ENCODE results near the gene DGCR8. TPM values are rescaled to one million over a fixed set of nuclear protein-coding genes. Genes with fewer than 3 reads are reported as not detected.

DGCR8 gene
- total and polyA plus RNA-seq, 12 donors, result 8.3 to 26.3 (median 14.0) TPM

GRCh38 chr22:20154602-20155187 is 74.7 kb downstream of the DGCR8 start:
- Histone ChIP-seq H3K4me3 (peak overlapping the region in 7 of 10 donors; percentile 20 to 31 (median 29)), H3K27ac (no peak overlapping the region), H3K4me1 (peaks cover 0 to 7% (median 4%) of the 10 kb centered on the region in 9 donors), H3K27me3 (peaks cover 0 to 7% (median 0%) of the 10 kb centered on the region in 7 donors), H3K36me3 (no peaks in the 10 kb centered on the region), H3K9me3 (no peaks in the 10 kb centered on the region)
- peak in 3 of 8 donors; percentile 3 to 10 (median 4) for ATAC-seq
- DNase-seq, result no peak
- TF ChIP-seq CTCF (IDR thresholded peaks at IDR 0.05), result peak in 1 of 9 donors; percentile 6
- intact Hi-C loops (cut with DNase I), result loop anchor here in 5 of 10 donors (5.0 to 10.0 kb wide), 3 partner anchors 50 to 133 kb away; partner anchors contain the start of gene RTN4R (in 4 of the 5)
- WGBS, 2 donors, result 53 to 58% methylated on average over 14 of the region's 14 CpGs

GRCh38 chr22:20155330-20156041 is 75.4 kb downstream of the DGCR8 start:
- Histone ChIP-seq H3K27me3 (peaks cover 0 to 7% (median 0%) of the 10 kb centered on the region in 7 donors), H3K27ac (no peak overlapping the region), H3K4me3 (peak overlapping the region in 7 of 10 donors; percentile 20 to 31 (median 29)), H3K4me1 (peaks cover 0 to 7% (median 4%) of the 10 kb centered on the region in 9 donors), H3K9me3 (no peaks in the 10 kb centered on the region), H3K36me3 (no peaks in the 10 kb centered on the region)
- ATAC-seq (peak; percentile 37 to 81 (median 72)), DNase-seq (peak; percentile 64 to 73)
- intact Hi-C loops (cut with DNase I), result loop anchor here in 7 of 10 donors (2.0 to 10.0 kb wide), 4 partner anchors 49 to 132 kb away; partner anchors contain the start of gene RTN4R (in 4 of the 7)
- 54 to 59% methylated on average over 27 to 30 of the region's 30 CpGs for WGBS, 2 donors
- no peak for TF ChIP-seq CTCF (IDR thresholded peaks at IDR 0.05)

- no peak for DNase-seq
- WGBS, 2 donors, result 69 to 70% methylated on average over 7 of the region's 7 CpGs
- Histone ChIP-seq H3K27ac (no peak overlapping the region), H3K27me3 (peaks cover 0 to 7% (median 0%) of the 10 kb centered on the region in 7 donors), H3K9me3 (no peaks in the 10 kb centered on the region), H3K4me3 (no peak overlapping the region), H3K4me1 (peaks cover 0 to 7% (median 4%) of the 10 kb centered on the region in 9 donors), H3K36me3 (no peaks in the 10 kb centered on the region)
- TF ChIP-seq CTCF (IDR thresholded peaks at IDR 0.05), result no peak
- ATAC-seq, result no peak
- intact Hi-C loops (cut with DNase I), result loop anchor here in 7 of 10 donors (2.0 to 10.0 kb wide), 4 partner anchors 49 to 131 kb away; partner anchors contain the start of gene RTN4R (in 4 of the 7)
These were observed 76.0 kb downstream of the DGCR8 start for GRCh38 chr22:20156042-20156389.

- WGBS, 2 donors, result 40 to 44% methylated on average over 17 of the region's 17 CpGs
- Histone ChIP-seq H3K27ac (no peak overlapping the region), H3K4me1 (peaks cover 0 to 7% (median 4%) of the 10 kb centered on the region in 9 donors), H3K9me3 (no peaks in the 10 kb centered on the region), H3K27me3 (peaks cover 0 to 7% (median 0%) of the 10 kb centered on the region in 7 donors), H3K4me3 (no peak overlapping the region), H3K36me3 (no peaks in the 10 kb centered on the region)
- peak; percentile 83 to 88 for DNase-seq
- ATAC-seq, result peak; percentile 68 to 85 (median 76)
- intact Hi-C loops (cut with DNase I), result loop anchor here in 8 of 10 donors (1.0 to 10.0 kb wide), 6 partner anchors 48 to 130 kb away; partner anchors contain the start of gene RTN4R (in 8 of the 8)
- TF ChIP-seq CTCF (IDR thresholded peaks at IDR 0.05), result peak in 8 of 9 donors; percentile 97 to 100 (median 98)
These were observed 76.8 kb downstream of the DGCR8 start for GRCh38 chr22:20156611-20157429.

Measured in heart right ventricle (tissue), 16 donors.